HG03108 (cell line): ENCODE results near the gene CYP3A4.
A peak's percentile ranks its signal among the peaks of the same experiment; 100 is the strongest.
"Not testable (repeated sequence)": the region's sequence is repeated elsewhere in the genome, so short reads cannot be mapped to it uniquely, and the experiment has no call there.

Source experiments
- ATAC-seq: cut with Tn5 transposase; IDR thresholded peaks from one replicate; pipeline ENCODE4 v1.9.1; 2021; ENCODE audit warnings: moderate library complexity; ENCODE audit not compliant: unreplicated experiment

The CYP3A4 gene

DNA sequence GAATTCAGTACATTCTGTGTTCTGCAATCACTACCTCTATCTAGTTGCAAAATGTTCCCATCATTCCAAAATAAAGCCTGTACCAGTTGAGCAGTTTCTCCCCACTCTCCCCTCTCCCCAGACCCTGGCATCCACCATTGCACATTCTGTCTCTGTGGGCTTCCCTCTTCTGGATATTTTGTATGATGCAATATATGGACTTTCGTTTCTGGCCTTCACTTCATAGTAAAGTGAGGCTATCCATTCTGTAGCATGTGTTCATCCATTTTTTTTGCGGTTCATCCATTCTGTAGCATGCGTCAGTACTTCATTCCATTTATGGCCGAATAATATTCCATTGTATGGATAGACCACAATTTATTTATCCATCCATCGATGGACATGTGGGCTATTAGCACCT lies 9.5 kb upstream of the CYP3A4 start:
- no peak for ATAC-seq

DNA sequence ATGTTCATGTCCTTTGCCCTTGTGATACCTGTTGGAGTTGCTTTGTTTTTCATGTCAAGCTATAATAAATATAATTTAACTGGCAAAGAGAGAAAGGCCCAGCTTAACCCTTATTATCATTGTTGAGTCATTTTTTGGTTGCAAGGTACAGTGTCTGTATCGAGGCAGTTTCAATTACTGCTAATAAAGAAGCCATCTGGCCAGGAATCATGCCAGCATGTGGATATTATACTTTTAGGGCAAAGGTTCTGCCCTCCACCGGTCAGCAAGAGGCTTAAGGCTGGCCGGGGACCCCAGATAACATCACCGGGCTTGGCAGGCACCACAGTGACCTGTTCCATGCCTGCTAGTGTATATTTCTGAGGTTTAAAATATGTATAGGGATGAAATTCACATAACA lies 9.0 kb upstream of the CYP3A4 start:
- ATAC-seq = no peak

DNA sequence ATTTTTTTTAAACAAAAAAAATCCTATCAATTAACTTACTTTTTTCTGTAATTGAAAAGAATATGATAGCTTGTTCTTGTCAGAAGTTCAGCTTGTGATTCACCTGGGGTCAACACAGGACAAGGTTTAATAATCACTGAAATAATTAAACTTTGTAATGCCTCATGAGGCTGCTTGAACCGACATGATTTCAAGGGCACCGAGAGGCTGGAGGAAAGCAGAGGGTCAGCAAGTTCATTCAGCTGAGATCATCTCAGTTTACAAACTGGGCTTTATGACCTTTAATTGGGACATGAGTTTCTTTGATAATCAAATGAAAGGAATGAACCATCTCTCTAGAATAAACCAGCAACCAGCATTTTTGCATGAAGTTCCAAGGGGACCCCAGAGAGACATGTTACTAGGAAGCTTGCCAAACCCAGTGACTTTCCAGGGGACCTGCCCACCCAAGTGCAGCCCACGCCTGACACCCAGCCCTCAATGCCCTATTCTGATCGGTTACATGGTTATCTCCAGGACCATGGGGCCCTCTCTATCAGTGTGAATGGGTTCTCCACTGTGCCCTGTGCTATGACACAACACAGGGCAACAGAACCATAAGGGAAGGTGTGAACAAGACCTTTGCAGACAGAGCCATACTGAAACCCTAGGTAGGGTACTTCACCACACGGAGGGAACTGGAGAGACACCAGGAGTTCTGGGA lies 7.8 kb upstream of the CYP3A4 start:
- ATAC-seq = no peak

DNA sequence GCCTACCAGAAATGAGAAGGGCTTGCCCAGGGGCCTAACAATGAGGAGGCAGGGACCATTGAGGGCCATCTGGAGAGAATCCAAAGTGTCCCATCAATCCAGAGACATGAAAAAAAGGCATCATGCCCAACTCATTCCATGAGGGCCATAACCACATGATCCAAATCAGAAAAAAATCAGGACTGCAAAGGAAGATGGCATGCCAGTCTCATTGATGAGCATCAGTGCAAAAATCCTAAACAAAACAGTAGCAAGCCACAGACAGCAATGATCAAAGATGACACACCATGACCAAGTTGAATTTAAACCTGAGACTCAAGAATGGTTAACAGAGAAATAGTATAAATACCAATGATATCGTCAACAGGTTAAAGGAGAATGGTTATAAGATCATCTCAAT lies 7.0 kb upstream of the CYP3A4 start:
- no peak for ATAC-seq

DNA sequence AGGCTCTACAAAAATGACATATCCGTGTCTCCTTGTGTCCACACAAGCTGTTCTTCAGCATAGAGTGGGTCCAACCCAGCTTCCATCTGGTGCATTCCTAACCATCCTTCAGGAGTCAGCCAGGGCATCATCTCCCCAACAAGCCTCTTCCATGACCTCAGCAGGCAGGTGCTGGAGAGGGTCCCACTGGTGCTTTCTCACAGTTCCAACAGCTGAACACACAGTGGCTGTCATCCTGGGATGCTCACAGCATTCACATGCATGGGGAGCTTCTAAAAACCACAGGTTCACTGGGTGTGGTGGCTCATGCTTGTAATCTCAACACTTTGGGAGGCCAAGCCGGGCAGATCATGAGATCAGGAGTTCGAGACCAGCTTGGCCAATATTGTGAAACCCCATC lies 6.4 kb upstream of the CYP3A4 start:
- no peak for ATAC-seq

DNA sequence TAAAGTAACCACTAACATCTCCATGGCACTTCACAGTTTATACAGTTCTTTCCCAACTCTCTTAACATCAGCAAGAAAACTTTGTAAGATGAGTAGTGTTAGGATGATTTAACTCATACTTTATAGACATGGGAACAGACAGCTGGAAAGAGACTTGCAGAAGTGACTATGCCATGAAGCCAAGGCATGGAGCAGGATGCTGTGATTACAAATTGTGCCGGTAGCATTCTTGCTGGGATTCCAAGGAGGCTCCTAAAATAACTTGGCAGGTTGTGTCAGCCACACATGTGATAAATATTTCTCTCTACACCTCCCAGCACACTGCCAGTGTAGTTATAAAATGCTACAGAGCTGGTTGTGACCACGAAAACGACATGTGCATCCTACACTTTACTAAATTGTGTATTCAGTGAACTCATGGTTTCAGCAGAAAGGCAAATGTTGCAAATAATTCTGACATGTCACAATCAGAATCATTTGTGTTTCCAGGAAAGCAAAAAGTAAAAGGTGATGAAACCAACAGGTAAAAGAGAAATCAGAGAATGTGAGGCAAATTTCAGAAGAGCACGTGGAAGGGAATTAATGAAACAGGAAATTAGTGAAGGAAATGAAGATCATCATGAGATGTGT lies 5.6 kb upstream of the CYP3A4 start:
- no peak for ATAC-seq

DNA sequence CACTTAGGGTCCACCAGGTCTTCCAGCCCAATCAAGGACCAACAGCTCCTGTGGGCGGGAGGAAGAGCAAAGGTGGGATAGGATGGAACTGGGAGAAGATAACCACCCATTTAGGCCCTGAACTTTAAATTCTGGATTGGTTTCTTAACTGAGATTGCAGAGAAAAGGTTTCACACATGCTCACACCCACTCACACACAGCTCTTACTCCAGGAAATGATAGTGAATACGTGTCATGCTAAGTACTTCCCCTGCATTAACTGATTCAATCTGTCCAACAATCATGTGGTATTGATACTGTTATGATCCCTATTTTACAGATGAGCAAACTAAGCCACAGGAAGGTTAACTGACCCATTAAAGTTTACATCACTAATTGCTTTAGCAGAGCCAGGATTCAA lies 4.6 kb upstream of the CYP3A4 start:
- ATAC-seq = no peak

DNA sequence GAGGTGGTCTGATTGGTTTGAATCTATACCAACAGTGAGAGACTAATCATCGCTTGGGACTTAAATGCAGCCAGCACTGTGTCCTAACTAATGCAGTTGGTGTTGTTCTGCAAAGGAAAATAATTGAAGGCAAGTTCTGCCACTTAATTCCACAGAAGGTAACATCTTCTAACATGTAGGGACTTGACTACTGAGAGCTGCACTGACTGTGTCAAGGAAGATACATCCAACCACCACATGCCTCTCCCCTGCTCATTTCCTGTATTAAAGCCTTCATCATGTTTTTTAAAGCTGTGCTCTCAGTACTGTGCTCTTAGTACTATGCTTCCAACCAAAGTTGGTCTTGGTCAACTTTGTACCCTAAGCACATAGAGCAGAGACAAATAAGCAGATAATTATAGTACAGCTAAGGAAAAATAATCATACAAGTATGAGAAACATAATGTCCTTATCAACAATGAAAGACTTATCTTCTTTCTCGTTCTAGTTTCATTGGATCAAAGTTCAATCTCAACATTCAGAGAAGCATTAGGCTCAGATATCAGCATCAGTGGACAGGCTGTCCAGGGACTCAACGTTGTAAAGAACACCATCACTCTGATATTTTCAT lies 2.8 kb upstream of the CYP3A4 start:
- ATAC-seq = no peak

DNA sequence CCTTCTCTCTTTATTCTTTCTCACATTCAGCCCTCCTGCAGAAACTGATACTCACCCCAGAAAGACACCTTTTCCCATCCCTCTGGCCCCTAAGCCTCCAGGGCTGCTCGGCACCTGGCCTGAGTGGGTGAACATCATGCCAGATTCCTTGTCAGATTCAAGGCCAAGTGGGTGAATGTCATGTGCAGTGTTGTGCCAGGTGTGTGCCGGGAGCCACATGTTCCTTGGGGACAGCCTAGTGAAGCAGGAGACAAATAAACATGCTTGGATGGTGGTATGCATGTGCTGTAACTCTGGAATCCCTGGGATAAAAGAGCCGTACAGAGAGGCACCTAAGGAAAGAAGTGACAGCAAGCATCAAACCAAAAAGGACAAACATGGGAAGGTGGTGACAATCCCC lies 1.7 kb upstream of the CYP3A4 start:
- not testable (repeated sequence) for ATAC-seq

DNA sequence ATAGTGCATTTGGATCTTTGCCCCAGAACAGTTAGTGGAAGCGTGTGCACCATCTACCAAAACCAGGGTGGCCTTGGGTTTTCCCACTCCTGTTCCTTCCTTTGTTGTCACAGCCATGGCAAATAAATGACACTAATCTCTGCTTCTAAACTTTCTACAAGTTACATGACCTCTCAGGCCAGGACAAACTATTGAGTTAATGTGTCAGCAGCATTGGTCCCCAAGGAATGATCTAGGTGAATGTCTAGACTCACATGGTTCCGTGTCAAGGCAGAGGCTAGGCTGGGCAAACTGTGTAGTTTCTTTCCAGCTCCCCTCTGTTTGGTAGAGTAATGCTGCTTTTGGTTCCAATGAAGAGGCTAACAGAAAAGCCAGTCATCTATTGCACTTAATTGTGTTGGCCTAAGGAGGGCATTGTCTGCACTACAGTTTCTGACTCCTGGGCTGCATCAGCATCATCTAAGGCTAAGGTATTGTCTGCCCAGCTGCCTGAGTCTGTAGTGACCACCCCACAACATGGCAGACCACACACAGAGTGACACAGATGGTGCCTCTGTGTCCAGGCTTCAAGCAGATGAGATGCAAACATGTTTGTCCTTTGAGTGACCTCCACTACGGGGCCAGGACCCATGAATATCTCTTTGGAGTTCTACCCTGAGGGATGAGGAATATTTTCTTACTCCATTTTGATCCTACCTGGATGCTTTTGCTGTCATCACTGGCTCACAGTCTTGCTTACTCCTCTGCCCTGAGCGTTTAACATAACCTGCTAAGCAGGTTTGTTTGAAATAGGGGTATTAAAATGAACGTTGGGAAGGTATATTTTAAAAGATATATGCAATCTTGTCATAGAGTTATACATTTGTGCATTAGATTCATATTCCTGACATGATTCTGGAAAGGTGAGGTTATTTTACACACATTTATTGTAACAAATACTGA lies 1.7 kb downstream of the CYP3A4 start:
- no peak for ATAC-seq

DNA sequence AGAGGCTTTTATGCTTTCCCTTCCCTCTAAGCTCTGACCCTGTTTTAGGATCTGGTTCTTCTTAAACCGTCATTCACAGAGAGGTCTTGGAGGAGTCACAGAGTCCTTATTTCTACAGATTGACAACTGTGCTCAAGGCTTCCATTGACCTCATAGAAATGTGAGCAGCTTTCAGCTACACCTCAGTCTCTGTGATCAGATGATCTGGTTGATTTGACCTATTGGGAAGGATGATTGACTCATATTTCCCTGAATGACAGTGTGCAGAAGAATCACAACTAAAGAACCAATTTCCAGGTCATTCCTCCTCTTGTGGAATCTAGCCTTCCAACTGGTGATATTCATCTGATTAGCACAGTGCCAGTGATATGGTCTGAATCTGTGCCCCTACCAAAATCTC lies 3.4 kb downstream of the CYP3A4 start:
- ATAC-seq = no peak

DNA sequence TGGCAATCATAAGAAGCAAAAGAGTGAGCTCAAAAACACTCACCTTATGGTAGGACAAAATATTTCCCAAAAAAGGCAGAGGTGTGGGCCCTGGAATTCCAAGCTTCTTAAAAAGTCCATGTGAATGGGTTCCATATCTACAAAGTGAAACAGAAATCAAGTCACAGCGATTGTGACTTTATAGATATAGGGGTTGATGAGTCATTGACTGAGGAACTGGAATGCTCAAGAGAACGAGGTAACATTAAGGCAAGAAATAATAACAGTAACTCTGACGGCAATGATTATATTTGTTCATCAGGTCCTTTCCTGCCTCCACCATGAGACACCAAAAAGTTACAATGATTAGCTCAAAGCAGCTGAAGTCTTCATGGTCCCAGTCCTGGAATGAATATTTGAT lies 4.0 kb downstream of the CYP3A4 start:
- ATAC-seq = no peak

DNA sequence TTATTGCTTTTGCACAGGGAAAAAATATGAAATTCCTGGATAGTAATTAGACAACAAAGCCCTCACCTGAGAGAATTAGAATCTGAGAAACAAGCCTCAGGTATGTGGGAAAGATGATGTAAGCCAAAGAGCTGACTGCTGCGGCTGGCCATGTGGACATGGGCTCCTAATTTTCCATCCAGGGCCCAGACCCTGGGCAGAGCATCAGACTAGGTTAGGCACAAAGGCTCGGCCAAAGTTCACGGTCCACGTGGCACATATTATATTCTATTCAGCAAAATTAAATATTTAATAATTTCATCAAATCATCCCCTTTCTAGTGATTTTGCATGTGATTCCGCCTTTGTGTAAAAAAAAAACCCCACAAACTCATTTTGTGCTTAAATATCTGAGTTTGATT lies 5.1 kb downstream of the CYP3A4 start:
- ATAC-seq = no peak

DNA sequence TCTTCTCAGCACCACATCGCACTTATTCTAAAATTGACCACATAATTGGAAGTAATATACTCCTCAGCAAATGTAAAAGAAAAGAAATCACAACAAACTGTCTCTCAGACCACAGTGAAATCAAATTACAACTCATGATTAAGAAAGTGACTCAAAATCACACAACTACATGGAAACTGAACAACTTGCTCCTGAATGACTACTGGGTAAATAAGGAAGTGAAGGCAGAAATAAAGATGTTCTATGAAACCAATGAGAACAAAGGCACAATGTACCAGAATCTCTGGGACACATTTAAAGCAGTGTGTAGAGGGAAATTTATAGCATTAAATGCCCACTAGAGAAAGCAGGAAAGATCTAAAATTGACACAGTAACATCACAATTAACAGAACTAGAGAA lies 10.6 kb downstream of the CYP3A4 start:
- ATAC-seq = not testable (repeated sequence)

DNA sequence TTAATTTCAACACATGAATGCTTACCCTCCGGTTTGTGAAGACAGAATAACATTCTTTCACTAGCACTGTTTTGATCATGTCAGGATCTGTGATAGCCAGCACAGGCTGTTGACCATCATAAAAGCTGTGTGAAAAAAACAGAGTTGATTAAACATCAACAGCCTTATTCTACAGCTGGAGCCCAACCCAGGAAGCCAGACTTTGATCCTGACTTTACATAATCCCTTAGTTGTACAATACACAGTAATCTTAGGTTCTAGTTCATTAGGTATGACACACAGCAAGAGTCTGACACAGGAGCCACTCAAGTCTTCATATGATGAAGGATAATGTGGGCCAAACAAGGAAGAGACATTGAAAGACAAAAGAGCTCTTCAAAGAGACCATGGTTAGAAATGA lies 11.4 kb downstream of the CYP3A4 start:
- no peak for ATAC-seq

DNA sequence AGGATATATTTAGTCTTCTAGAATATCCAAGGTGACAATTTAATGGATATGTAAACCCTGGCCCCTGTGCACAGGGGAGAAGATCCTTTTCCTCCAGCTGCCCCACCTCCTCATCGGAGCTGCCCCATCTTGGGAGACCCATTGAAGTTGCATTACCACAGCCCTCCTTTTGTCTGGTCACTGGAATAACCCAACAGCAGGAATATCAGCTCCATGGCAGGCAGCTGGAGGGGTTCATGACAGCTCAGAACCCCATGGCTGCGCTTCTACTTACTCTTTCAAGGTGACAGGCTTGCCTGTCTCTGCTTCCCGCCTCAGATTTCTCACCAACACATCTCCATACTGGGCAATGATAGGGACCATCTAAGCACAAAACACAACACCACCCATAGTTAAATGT lies 14.5 kb downstream of the CYP3A4 start:
- not testable (repeated sequence) for ATAC-seq

DNA sequence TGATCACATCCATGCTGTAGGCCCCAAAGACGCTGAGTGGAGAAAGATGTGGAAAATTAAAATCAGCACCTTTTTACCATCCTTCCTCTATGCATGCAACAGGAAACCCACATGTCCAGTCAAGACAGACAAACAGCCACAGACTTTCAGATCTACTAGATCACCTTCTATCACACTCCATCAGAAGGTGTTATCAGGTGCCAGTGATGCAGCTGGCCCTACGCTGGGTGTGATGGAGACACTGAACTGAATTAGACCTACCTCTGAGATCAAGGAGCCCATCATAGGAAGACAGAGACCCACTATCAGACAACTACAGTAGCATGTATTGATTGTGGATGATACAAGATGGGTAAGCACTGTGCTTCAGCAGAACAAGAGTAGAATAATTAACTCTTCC lies 15.5 kb downstream of the CYP3A4 start:
- ATAC-seq = no peak

DNA sequence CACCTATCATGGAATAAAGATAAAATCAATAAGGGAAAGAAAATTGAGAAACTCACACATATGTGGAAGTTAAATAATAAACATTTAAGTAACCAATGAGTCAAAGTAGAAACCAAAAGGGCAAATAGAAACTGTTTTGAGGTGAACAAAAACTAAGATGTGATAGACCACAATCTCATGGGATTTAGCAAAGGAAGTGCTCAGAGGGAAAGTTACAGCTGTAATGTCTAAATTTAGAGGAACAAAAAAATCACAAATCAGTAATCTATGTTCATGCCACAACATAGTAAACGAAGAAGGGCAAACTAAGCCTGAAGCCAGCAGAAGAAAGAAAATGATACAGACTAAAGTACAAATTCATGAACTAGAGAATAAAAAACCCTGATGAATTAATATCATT lies 16.3 kb downstream of the CYP3A4 start:
- ATAC-seq = peak; percentile 82

DNA sequence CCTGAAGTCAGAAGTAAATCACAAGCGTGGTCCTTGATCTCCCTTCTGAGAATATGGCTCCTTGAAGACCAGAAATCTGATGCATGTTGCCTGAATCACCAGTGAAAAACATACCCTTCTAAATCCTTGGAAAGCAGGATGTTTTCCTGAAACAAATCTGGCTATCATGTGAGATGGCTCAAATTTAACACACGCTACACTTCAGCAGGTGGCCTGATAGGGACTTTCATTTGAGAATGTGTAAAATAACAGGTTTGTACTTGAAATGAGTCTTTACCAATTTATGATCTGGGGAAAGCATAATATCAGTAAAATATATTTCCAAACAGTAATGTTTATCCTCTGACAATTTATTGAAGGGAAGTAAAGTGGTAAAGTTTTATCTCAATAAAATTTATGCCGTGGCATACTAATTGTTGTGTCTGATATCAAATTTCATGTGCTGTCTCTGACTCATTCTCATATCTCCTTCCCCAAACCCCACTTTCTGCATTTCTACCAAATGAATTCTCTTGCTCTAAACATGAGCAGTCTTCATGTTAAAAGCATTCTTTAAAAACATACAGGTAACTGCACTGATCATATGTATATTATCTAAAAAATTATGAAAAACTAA lies 17.4 kb downstream of the CYP3A4 start:
- no peak for ATAC-seq

DNA sequence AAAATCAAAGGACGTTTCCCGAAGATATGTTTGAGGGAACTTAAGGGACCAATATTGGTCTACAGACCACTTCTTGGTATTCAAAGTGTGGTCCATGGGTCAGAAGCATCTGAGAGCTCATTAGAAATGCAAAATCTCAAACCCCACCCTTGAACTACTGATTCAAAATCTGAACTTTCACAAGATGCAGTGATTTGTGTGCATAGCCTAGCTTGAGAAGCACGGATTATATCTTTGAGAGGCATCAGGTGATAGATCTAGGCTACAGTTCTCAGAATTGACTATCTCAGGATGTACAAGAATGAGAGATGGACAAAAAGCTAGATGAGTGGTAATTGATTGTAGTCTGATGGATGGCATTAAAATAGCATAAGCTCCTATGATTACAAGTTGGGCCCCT lies 19.5 kb downstream of the CYP3A4 start:
- ATAC-seq = no peak
